GM21717 (cell line): ENCODE data around the gene EFCAB6.

Experiments
- ATAC-seq: cut with Tn5 transposase; IDR thresholded peaks from one replicate; pipeline ENCODE4 v1.9.1; 2021; ENCODE audit warnings: mild to moderate bottlenecking, moderate library complexity; ENCODE audit not compliant: unreplicated experiment

The EFCAB6 gene

GRCh38 chr22:43643387-43643786 is 168.7 kb downstream of the EFCAB6 start:
- no peak for ATAC-seq

- no peak for ATAC-seq
Observed at GRCh38 chr22:43642319-43643206, 169.5 kb downstream of the EFCAB6 start.

GRCh38 chr22:43639228-43639948 is 172.7 kb downstream of the EFCAB6 start:
- ATAC-seq: no peak

- ATAC-seq: no peak
Observed at GRCh38 chr22:43637275-43638260, 174.5 kb downstream of the EFCAB6 start.

GRCh38 chr22:43636086-43636485 is 176.0 kb downstream of the EFCAB6 start:
- no peak for ATAC-seq

GRCh38 chr22:43635101-43635500 is 177.0 kb downstream of the EFCAB6 start:
- no peak for ATAC-seq

- no peak for ATAC-seq
Observed at GRCh38 chr22:43634316-43634715, 177.8 kb downstream of the EFCAB6 start.

- no peak for ATAC-seq
Observed at GRCh38 chr22:43633631-43634285, 178.3 kb downstream of the EFCAB6 start.

- ATAC-seq: no peak
Observed at GRCh38 chr22:43631846-43632245, 180.3 kb downstream of the EFCAB6 start.

GRCh38 chr22:43631201-43631600 is 180.9 kb downstream of the EFCAB6 start:
- no peak for ATAC-seq

- ATAC-seq: no peak
Observed at GRCh38 chr22:43630451-43630850, 181.7 kb downstream of the EFCAB6 start.

- no peak for ATAC-seq
Observed at GRCh38 chr22:43628250-43628649, 183.9 kb downstream of the EFCAB6 start.

- ATAC-seq: no peak
Observed at GRCh38 chr22:43627485-43628213, 184.5 kb downstream of the EFCAB6 start.

GRCh38 chr22:43625242-43625641 is 186.9 kb downstream of the EFCAB6 start:
- ATAC-seq: no peak

- no peak for ATAC-seq
Observed at GRCh38 chr22:43624144-43624998, 187.7 kb downstream of the EFCAB6 start.

GRCh38 chr22:43622886-43623285 is 189.2 kb downstream of the EFCAB6 start:
- no peak for ATAC-seq

- ATAC-seq: no peak
Observed at GRCh38 chr22:43620197-43620596, 191.9 kb downstream of the EFCAB6 start.

GRCh38 chr22:43618517-43618916 is 193.6 kb downstream of the EFCAB6 start:
- no peak for ATAC-seq

GRCh38 chr22:43616645-43617044 is 195.5 kb downstream of the EFCAB6 start:
- no peak for ATAC-seq
